Colon (tissue), 2 donors: Measurements from ENCODE around the gene MGAT4C.

ENCODE experiments used
- FAIRE-seq: peaks from 2 replicates; lab custom pipeline; 2012; peaks lifted over from hg19 to GRCh38; lab: Jason Lieb, UNC
- donor health status: control.
- donor health status: control.

Gene MGAT4C

GRCh38 chr12:85975716-85976115 lies 280.5 kb downstream of the MGAT4C start:
- no peak for FAIRE-seq

- FAIRE-seq, result peak; percentile 41
Measured at GRCh38 chr12:85971800-85972199, 284.4 kb downstream of the MGAT4C start.

- no peak for FAIRE-seq
Measured at GRCh38 chr12:85968606-85969005, 287.6 kb downstream of the MGAT4C start.

DNA sequence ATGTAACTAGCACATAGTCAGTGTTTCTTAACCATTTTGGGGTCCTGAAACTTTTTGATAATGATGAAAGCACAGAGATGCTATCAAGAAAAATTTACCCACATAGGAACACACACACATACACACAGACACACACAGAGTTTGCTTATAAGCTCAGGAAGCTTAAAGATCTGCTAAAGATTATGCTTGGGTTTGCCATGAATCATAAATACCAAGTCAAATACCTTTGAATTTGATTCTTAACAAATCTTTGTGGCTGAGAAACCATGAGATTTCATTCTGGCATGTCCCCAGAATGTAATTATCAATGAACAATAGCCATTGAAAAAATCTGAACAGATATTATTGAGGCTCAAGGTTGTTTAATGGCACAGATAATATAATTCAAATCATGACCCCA lies 292.9 kb downstream of the MGAT4C start:
- FAIRE-seq, result no peak

DNA sequence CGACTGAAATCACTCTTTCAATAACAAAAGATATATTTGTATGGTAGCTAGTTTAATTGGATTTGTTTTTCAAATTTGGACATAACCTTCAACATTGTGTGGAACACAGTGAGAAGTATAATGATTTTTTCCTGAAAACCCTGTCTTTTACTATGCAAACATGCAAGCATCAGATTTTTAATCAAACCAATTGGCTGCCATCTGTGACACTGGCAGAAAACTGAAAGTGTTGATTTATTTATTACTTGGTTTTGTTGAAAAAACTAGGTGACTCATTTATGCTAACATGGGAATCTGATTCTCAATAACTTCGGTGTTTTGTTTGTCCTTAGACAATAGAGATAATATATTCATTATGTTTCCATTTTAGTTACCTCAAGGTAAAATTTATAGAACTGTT lies 300.1 kb downstream of the MGAT4C start:
- no peak for FAIRE-seq

- FAIRE-seq, result no peak
Measured at GRCh38 chr12:85955127-85955526, 301.1 kb downstream of the MGAT4C start.

GRCh38 chr12:85951823-85952222 lies 304.4 kb downstream of the MGAT4C start:
- FAIRE-seq, result no peak

GRCh38 chr12:85949253-85949652 lies 306.9 kb downstream of the MGAT4C start:
- no peak for FAIRE-seq

GRCh38 chr12:85948340-85948739 lies 307.9 kb downstream of the MGAT4C start:
- FAIRE-seq, result no peak

- no peak for FAIRE-seq
Measured at GRCh38 chr12:85947286-85947685, 308.9 kb downstream of the MGAT4C start.

GRCh38 chr12:85946375-85946774 lies 309.8 kb downstream of the MGAT4C start:
- no peak for FAIRE-seq

DNA sequence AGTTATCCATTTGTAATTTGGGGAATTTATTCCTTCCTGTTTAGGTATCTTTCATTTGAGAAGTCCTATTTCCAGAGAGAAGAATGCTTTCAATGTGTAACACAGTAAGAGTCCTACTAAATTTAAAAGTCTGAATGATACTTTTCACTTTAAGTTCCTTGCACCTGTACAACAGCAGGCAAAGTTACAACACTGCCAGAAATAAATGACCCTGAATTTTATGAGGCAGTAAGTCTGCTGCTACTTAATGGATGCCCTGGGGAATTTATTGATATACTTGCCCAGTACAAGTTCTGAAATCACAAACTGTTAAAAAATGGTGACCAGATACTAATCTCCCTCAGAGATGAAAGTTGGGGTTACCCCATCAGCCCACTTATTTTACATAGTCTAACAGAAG lies 329.0 kb downstream of the MGAT4C start:
- FAIRE-seq, result no peak

GRCh38 chr12:85923767-85924331 lies 332.3 kb downstream of the MGAT4C start:
- no peak for FAIRE-seq

DNA sequence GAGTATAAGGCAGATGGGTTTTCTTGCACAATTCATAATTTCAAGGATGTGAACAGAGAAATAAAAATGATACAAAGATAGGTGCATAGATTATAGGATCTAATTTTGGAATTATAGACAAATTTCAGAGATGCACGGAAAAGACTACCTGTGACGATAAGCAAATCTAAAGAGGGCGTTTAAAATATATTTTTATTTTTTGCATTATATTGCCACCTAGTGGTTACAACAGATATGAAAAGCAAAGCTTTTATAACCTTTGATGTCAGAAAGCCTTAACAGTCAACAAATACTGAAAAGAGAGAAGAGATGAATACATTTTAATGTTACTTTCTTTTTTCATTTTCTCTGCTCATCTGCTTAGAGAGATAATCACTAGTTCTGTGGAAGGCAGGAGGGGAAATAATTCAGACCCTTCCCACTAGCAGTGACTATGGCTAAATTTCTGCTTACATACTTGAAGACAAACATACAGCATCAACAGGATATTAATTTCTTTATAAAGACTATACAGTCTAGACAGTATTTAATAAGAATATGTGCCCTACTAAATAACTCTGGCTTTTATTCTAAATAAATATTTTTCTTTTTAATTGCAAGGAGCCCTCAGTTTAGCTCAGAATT lies 335.8 kb downstream of the MGAT4C start:
- FAIRE-seq, result no peak
